ENCODE data around the gene BBS2. TPM values are rescaled to one million over a fixed set of nuclear protein-coding genes. Genes with fewer than 3 reads are reported as not detected.
A peak's percentile ranks its signal among the peaks of the same experiment; 100 is the strongest.

The BBS2 gene
- total and polyA plus RNA-seq, 2 of the 13 experiments (the other 11 are each of a cell fraction or from before 2014, with no cell fraction given), result 59.7 to 68.3 TPM

- Histone ChIP-seq H3K4me1 (ENCODE audit: insufficient read depth, low read length) (peaks cover 19% of the 10 kb centered on the region), H3K36me3 (replicated peaks in 1 of 2; ENCODE audit: control insufficient read depth in 1 of 2, insufficient read depth in 2 of 2, low read length in 2 of 2) (peaks cover 5 to 21% of the 10 kb centered on the region in 2 experiments; a peak in 4 of 5 replicates), H3K27ac (ENCODE audit: extremely low read length, insufficient read depth, low read length) (no peak overlapping the region), H3K9ac (ENCODE audit: insufficient read depth, low read depth, low read length) (no peak overlapping the region), H2AFZ (ENCODE audit: low read length) (no peak overlapping the region), H4K20me1 (ENCODE audit: insufficient read depth, low read length) (no peaks in the 10 kb centered on the region), H3K79me2 (ENCODE audit: insufficient read depth, low read length) (no peaks in the 10 kb centered on the region), H3K27me3 (ENCODE audit: control insufficient read depth in 1 of 2, insufficient read depth in 2 of 2, low read length in 2 of 2) (no peaks in the 10 kb centered on the region), H3K4me3 (replicated peaks in 1 of 3; ENCODE audit: insufficient read depth in 1 of 3, low read depth in 2 of 3, low read length in 3 of 3) (no peak overlapping the region), H3K4me2 (ENCODE audit: low read depth, low read length) (no peak overlapping the region), H3K9me3 (ENCODE audit: low read length) (no peaks in the 10 kb centered on the region)
- intact Hi-C loops (cut with micrococcal nuclease; ENCODE audit: unreplicated experiment), result loop anchor here (1.0 kb wide), 2 partner anchors 86 to 188 kb away; no protein-coding TSS in a partner anchor
- ChIA-PET CTCF (ENCODE audit: low intra/inter-chr PET ratio, low total read pairs) (interaction anchor here (0.7 to 4.2 kb wide), 4 partner anchors 19 to 188 kb away, joined by 3 to 21 read pairs (median 12); no protein-coding TSS in a partner anchor), POLR2A (no interaction called here)
- no TSS peak for BruUV-seq (replicated peaks)
- ATAC-seq, result peak; percentile 93
- DNase-seq (ENCODE audit: low spot score), result peak; percentile 80
- 72% methylated on average over 3 of the region's 3 CpGs for WGBS (ENCODE audit: low lambda C conversion rate)
- in situ Hi-C loops (cut with HindIII; ENCODE audit: extremely low pct_ligation_motif_present, low pct_unique_long_range_greater_than_20kb), result loop anchor here (10.0 kb wide), 1 partner anchor 191 kb away; no protein-coding TSS in a partner anchor
- FAIRE-seq, result peak; percentile 46
- TF ChIP-seq, protein P1, sequence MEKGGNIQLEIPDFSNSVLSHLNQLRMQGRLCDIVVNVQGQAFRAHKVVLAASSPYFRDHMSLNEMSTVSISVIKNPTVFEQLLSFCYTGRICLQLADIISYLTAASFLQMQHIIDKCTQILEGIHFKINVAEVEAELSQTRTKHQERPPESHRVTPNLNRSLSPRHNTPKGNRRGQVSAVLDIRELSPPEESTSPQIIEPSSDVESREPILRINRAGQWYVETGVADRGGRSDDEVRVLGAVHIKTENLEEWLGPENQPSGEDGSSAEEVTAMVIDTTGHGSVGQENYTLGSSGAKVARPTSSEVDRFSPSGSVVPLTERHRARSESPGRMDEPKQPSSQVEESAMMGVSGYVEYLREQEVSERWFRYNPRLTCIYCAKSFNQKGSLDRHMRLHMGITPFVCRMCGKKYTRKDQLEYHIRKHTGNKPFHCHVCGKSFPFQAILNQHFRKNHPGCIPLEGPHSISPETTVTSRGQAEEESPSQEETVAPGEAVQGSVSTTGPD (CRISPR knock-in tag; IDR thresholded peaks at IDR 0.05), result no peak
- TF ChIP-seq ELF3 (CRISPR knock-in tag; IDR thresholded peaks at IDR 0.05) (peak; percentile 88), ZNF724P (CRISPR knock-in tag; IDR thresholded peaks at IDR 0.05; ENCODE audit: borderline replicate concordance) (no peak), ARID5B (CRISPR knock-in tag; IDR thresholded peaks at IDR 0.05) (no peak; the same call in 1 of the 2 replicates), CREB1 (IDR thresholded peaks at IDR 0.05) (no peak), CREB1 (CRISPR knock-in tag; IDR thresholded peaks at IDR 0.05) (0 out of 2 replicates have a peak, but pooled peaks have one; percentile 32), NFIB (CRISPR knock-in tag; IDR thresholded peaks at IDR 0.05; ENCODE audit: borderline replicate concordance) (no peak), SMC3 (IDR thresholded peaks at IDR 0.05; ENCODE audit: low read length) (peak; percentile 75), ZNF550 (CRISPR knock-in tag; IDR thresholded peaks at IDR 0.05; ENCODE audit: borderline replicate concordance) (no peak), JDP2 (CRISPR knock-in tag; IDR thresholded peaks at IDR 0.05; ENCODE audit: borderline replicate concordance) (no peak), SRSF1 (optimal IDR thresholded peaks at IDR 0.05; ENCODE audit: low read depth, low read length) (no peak)
- TF ChIP-seq, protein P2, sequence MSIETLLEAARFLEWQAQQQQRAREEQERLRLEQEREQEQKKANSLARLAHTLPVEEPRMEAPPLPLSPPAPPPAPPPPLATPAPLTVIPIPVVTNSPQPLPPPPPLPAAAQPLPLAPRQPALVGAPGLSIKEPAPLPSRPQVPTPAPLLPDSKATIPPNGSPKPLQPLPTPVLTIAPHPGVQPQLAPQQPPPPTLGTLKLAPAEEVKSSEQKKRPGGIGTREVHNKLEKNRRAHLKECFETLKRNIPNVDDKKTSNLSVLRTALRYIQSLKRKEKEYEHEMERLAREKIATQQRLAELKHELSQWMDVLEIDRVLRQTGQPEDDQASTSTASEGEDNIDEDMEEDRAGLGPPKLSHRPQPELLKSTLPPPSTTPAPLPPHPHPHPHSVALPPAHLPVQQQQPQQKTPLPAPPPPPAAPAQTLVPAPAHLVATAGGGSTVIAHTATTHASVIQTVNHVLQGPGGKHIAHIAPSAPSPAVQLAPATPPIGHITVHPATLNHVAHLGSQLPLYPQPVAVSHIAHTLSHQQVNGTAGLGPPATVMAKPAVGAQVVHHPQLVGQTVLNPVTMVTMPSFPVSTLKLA (IDR thresholded peaks at IDR 0.05), result no peak
- TF ChIP-seq, protein P3, sequence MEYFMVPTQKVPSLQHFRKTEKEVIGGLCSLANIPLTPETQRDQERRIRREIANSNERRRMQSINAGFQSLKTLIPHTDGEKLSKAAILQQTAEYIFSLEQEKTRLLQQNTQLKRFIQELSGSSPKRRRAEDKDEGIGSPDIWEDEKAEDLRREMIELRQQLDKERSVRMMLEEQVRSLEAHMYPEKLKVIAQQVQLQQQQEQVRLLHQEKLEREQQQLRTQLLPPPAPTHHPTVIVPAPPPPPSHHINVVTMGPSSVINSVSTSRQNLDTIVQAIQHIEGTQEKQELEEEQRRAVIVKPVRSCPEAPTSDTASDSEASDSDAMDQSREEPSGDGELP (IDR thresholded peaks at IDR 0.05; ENCODE audit: borderline replicate concordance, low read depth), result no peak
- TF ChIP-seq, protein P4, sequence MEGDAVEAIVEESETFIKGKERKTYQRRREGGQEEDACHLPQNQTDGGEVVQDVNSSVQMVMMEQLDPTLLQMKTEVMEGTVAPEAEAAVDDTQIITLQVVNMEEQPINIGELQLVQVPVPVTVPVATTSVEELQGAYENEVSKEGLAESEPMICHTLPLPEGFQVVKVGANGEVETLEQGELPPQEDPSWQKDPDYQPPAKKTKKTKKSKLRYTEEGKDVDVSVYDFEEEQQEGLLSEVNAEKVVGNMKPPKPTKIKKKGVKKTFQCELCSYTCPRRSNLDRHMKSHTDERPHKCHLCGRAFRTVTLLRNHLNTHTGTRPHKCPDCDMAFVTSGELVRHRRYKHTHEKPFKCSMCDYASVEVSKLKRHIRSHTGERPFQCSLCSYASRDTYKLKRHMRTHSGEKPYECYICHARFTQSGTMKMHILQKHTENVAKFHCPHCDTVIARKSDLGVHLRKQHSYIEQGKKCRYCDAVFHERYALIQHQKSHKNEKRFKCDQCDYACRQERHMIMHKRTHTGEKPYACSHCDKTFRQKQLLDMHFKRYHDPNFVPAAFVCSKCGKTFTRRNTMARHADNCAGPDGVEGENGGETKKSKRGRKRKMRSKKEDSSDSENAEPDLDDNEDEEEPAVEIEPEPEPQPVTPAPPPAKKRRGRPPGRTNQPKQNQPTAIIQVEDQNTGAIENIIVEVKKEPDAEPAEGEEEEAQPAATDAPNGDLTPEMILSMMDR (CRISPR knock-in tag; IDR thresholded peaks at IDR 0.05), result peak; percentile 77
These were observed 5.9 kb downstream of the BBS2 start for GRCh38 chr16:56513972-56514371.

Measured in HepG2 (cell line).